ENCODE measurements around the gene DGKQ. TPM values are rescaled to one million over a fixed set of nuclear protein-coding genes. Genes with fewer than 3 reads are reported as not detected.

Gene DGKQ
- total and polyA plus RNA-seq, 2 of the 13 experiments (the other 11 are each of a cell fraction or from before 2014, with no cell fraction given): 4.5 to 7.2 TPM

DNA sequence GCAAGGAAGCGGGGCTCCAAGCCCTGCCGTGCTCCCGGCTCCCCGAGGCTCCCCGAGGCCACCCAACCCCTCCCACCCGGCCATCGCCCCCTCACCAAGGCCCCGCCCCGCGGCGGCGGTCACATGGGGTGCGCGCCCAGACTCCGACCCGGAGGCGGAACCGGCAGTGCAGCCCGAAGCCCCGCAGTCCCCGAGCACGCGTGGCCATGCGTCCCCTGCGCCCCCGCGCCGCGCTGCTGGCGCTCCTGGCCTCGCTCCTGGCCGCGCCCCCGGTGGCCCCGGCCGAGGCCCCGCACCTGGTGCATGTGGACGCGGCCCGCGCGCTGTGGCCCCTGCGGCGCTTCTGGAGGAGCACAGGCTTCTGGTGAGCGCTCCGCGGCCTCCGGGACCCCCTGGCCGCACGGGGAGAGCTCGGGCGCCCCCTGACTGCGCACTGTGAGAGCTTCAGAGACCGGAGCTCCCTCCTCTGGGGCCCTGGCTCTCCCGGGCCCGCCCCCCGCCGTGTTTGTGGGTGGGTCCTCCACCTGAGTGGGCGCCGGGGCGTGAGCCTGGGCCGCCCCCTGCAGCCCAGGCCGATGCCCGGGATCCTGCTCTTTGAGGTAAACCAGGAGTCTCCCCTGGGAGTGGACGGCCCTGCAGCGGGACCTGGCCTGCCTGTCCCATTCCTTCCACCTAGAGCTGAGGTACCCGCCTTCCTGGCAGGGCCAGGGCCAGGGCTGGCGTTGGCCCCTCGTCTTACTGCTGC, 13.7 kb upstream of the DGKQ start, which contains the start of gene IDUA (continued):
- TF ChIP-seq POLR2A (IDR thresholded peaks at IDR 0.05; ENCODE audit: insufficient read depth in 1 of 2, low read depth in 2 of 2, low read length in 2 of 2) (peak in 1 of 2 experiments; percentile 37; a peak in 2 of 4 replicates), TCF12 (IDR thresholded peaks at IDR 0.05) (no peak), TCF12 (CRISPR knock-in tag; IDR thresholded peaks at IDR 0.05) (no peak), ZSCAN31 (CRISPR knock-in tag; IDR thresholded peaks at IDR 0.05; ENCODE audit: low read depth) (peak; percentile 23; the same call in 1 of the 2 replicates), ZNF672 (CRISPR knock-in tag; IDR thresholded peaks at IDR 0.05) (no peak), ZNF629 (CRISPR knock-in tag; conservative IDR thresholded peaks at IDR 0.05) (peak; percentile 33), ZNF768 (CRISPR knock-in tag; IDR thresholded peaks at IDR 0.05) (no peak), HMG20B (CRISPR knock-in tag; conservative IDR thresholded peaks at IDR 0.05) (no peak), SMAD1 (CRISPR knock-in tag; IDR thresholded peaks at IDR 0.05; ENCODE audit: borderline replicate concordance, low read depth) (no peak), ESRRA (CRISPR knock-in tag; IDR thresholded peaks at IDR 0.05; ENCODE audit: low read depth) (peak; percentile 67), KAT8 (CRISPR knock-in tag; IDR thresholded peaks at IDR 0.05) (0 out of 2 replicates have a peak, but pooled peaks have one; percentile 37), NONO (IDR thresholded peaks at IDR 0.05) (no peak), NONO (CRISPR knock-in tag; conservative IDR thresholded peaks at IDR 0.05) (no peak), MAFK (conservative IDR thresholded peaks at IDR 0.05 in 1 of 2, IDR thresholded peaks at IDR 0.05 in 1 of 2; ENCODE audit: low read length in 2 of 2) (no peak), IKZF4 (CRISPR knock-in tag; IDR thresholded peaks at IDR 0.05; ENCODE audit: borderline replicate concordance, low read depth, not compliant biosample characterization) (peak; percentile 72), ZFP90 (CRISPR knock-in tag; IDR thresholded peaks at IDR 0.05; ENCODE audit: borderline replicate concordance) (peak; percentile 69; the same call in 1 of the 2 replicates)
- TF ChIP-seq, protein P1, sequence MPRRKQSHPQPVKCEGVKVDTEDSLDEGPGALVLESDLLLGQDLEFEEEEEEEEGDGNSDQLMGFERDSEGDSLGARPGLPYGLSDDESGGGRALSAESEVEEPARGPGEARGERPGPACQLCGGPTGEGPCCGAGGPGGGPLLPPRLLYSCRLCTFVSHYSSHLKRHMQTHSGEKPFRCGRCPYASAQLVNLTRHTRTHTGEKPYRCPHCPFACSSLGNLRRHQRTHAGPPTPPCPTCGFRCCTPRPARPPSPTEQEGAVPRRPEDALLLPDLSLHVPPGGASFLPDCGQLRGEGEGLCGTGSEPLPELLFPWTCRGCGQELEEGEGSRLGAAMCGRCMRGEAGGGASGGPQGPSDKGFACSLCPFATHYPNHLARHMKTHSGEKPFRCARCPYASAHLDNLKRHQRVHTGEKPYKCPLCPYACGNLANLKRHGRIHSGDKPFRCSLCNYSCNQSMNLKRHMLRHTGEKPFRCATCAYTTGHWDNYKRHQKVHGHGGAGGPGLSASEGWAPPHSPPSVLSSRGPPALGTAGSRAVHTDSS (CRISPR knock-in tag; conservative IDR thresholded peaks at IDR 0.05): no peak
- TF ChIP-seq, protein P2, sequence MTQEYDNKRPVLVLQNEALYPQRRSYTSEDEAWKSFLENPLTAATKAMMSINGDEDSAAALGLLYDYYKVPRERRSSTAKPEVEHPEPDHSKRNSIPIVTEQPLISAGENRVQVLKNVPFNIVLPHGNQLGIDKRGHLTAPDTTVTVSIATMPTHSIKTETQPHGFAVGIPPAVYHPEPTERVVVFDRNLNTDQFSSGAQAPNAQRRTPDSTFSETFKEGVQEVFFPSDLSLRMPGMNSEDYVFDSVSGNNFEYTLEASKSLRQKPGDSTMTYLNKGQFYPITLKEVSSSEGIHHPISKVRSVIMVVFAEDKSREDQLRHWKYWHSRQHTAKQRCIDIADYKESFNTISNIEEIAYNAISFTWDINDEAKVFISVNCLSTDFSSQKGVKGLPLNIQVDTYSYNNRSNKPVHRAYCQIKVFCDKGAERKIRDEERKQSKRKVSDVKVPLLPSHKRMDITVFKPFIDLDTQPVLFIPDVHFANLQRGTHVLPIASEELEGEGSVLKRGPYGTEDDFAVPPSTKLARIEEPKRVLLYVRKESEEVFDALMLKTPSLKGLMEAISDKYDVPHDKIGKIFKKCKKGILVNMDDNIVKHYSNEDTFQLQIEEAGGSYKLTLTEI (CRISPR knock-in tag; conservative IDR thresholded peaks at IDR 0.05): no peak
- TF ChIP-seq, protein P3, sequence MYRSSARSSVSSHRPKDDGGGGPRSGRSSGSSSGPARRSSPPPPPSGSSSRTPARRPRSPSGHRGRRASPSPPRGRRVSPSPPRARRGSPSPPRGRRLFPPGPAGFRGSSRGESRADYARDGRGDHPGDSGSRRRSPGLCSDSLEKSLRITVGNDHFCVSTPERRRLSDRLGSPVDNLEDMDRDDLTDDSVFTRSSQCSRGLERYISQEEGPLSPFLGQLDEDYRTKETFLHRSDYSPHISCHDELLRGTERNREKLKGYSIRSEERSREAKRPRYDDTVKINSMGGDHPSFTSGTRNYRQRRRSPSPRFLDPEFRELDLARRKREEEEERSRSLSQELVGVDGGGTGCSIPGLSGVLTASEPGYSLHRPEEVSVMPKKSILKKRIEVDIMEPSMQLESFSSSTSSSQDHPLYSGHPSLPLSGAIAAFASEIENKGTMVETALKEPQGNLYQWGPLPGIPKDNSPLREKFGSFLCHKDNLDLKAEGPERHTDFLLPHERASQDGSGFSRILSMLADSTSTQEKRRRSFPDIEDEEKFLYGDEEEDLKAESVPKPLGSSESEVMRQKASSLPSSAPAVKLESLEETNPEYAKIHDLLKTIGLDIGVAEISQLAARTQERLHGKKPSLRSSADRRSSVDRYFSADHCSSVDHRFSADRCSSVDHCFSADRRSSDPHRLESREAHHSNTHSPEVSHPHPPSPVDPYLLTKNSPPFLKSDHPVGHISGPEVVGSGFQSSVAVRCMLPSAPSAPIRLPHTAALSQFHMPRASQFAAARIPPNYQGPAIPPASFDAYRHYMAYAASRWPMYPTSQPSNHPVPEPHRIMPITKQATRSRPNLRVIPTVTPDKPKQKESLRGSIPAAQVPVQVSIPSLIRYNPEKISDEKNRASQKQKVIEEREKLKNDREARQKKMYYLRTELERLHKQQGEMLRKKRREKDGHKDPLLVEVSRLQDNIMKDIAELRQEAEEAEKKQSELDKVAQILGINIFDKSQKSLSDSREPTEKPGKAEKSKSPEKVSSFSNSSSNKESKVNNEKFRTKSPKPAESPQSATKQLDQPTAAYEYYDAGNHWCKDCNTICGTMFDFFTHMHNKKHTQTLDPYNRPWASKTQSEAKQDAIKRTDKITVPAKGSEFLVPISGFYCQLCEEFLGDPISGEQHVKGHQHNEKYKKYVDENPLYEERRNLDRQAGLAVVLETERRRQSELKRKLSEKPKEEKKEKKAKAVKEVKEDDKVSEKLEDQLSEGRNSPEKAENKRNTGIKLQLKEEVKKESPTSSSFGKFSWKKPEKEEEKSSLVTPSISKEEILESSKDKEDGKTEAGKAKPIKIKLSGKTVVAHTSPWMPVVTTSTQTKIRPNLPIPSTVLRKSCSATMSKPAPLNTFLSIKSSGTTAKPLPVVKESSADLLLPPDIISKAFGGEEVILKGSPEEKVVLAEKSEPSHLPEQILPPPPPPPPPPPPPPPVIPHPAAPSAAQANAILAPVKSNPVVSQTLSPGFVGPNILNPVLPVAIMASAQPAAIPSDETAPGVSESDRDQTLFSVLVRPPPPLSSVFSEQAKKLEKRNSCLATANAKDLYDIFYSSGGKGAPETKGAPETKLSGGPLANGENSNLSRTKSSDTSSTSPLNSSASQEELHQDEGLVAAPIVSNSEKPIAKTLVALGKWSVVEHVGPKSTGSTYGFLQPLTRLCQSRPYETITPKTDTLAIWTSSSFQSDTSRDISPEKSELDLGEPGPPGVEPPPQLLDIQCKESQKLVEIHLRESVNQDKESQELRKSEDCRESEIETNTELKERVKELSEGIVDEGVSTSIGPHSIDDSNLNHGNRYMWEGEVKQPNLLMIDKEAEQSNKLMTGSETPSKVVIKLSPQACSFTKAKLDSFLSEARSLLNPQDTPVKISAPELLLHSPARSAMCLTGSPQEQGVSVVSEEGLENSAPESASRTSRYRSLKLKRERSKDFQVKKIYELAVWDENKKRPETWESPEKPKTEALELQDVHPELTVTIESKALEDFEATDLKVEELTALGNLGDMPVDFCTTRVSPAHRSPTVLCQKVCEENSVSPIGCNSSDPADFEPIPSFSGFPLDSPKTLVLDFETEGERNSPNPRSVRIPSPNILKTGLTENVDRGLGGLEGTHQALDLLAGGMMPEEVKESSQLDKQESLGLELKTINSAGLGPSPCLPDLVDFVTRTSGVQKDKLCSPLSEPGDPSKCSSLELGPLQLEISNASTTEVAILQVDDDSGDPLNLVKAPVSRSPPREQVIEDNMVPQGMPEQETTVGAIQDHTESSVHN (CRISPR knock-in tag; IDR thresholded peaks at IDR 0.05): peak; percentile 58; the same call in 1 of the 2 replicates
